WTC11 (cell line): ENCODE data around the gene SAMD5. TPM values are rescaled to one million over a fixed set of nuclear protein-coding genes. Genes with fewer than 3 reads are reported as not detected.
A peak's percentile ranks its signal among the peaks of the same experiment; 100 is the strongest.

Experiments used
- ATAC-seq: fragments of 200-7000 bp; cut with Tn5 transposase; 2 replicates; pipeline ENCODE4 v1.10.0; 2021; ENCODE audit warnings: mild to moderate bottlenecking, moderate library complexity
- CTCF ChIA-PET: fragments of 300-600 bp; sonication (Branson Sonifier 250); formaldehyde crosslinking; loops from one replicate; lab custom pipeline; 2021; ENCODE audit warnings: antibody characterized with exemption; lab: Charles Lee
- POLR2A ChIA-PET: fragments of 350-600 bp; sonication (Branson Sonifier 250); formaldehyde crosslinking; loops from one replicate; lab custom pipeline; 2021; ENCODE audit warnings: antibody characterized with exemption; lab: Charles Lee
- DNase-seq: peaks from one replicate; pipeline ENCODE4 v3.0.0; 2021; ENCODE audit warnings: low spot score
- H3K27ac Mint-ChIP-seq: 2 replicates; pipeline ENCODE4 v1.8.0; 2021; ENCODE audit warnings: mixed read lengths
- H3K27me3 Mint-ChIP-seq: 2 replicates; pipeline ENCODE4 v1.8.0; 2021; ENCODE audit warnings: low read depth, mild to moderate bottlenecking, moderate library complexity, mixed read lengths
- H3K36me3 Mint-ChIP-seq: 2 replicates; pipeline ENCODE4 v1.8.0; 2021; ENCODE audit warnings: mixed read lengths
- H3K4me1 Mint-ChIP-seq: 2 replicates; pipeline ENCODE4 v1.8.0; 2022; ENCODE audit warnings: mixed read lengths
- H3K4me3 Mint-ChIP-seq: 2 replicates; pipeline ENCODE4 v1.8.0; 2021; ENCODE audit warnings: mild to moderate bottlenecking, moderate library complexity, mixed read lengths
- H3K9me3 Mint-ChIP-seq: 2 replicates; pipeline ENCODE4 v1.8.0; 2021; ENCODE audit warnings: mixed read lengths
- CTCF ChIP-seq: fragments of 200-600 bp; IDR thresholded peaks from 2 replicates; pipeline ENCODE4 v1.8.0; 2022; ENCODE audit warnings: antibody characterized with exemption
- E2F1 ChIP-seq: sonication (generic); formaldehyde crosslinking; IDR thresholded peaks from 2 replicates; pipeline ENCODE4 v1.8.0; 2022; ENCODE audit warnings: mild to moderate bottlenecking, missing genetic modification reagents
- ELF4 ChIP-seq: sonication (generic); formaldehyde crosslinking; IDR thresholded peaks from 2 replicates; pipeline ENCODE4 v1.8.1; 2022; ENCODE audit warnings: low read depth, mild to moderate bottlenecking, moderate library complexity, missing genetic modification reagents
- ESRRA ChIP-seq: sonication (generic); formaldehyde crosslinking; IDR thresholded peaks from 2 replicates; pipeline ENCODE4 v1.8.1; 2022; ENCODE audit warnings: mild to moderate bottlenecking, missing genetic modification reagents, borderline replicate concordance
- FOXJ3 ChIP-seq: sonication (generic); formaldehyde crosslinking; IDR thresholded peaks from 2 replicates; pipeline ENCODE4 v1.9.0; 2021; ENCODE audit warnings: missing genetic modification reagents, mild to moderate bottlenecking, borderline replicate concordance
- FOXP1 ChIP-seq: sonication (generic); formaldehyde crosslinking; IDR thresholded peaks from 2 replicates; pipeline ENCODE4 v1.8.0; 2022; ENCODE audit warnings: missing genetic modification reagents, mild to moderate bottlenecking, moderate library complexity, borderline replicate concordance
- GRHL2 ChIP-seq: fragments of 250-450 bp; sonication (Bioruptor Pico); IDR thresholded peaks from 2 replicates; pipeline ENCODE4 v1.8.0; 2022; ENCODE audit warnings: mild to moderate bottlenecking, moderate library complexity; ENCODE audit not compliant: insufficient replicate concordance, severe bottlenecking
- MXD4 ChIP-seq: fragments of 250-450 bp; sonication (Bioruptor Pico); IDR thresholded peaks from 2 replicates; pipeline ENCODE4 v1.8.0; 2021; ENCODE audit warnings: mild to moderate bottlenecking, moderate library complexity, borderline replicate concordance
- TEAD4 ChIP-seq: sonication (generic); formaldehyde crosslinking; IDR thresholded peaks from 2 replicates; pipeline ENCODE4 v1.8.0; 2022; ENCODE audit warnings: mild to moderate bottlenecking, missing genetic modification reagents
- ZNF219 ChIP-seq: sonication (generic); formaldehyde crosslinking; IDR thresholded peaks from 2 replicates; pipeline ENCODE4 v1.8.0; 2023; ENCODE audit warnings: missing genetic modification reagents, mild to moderate bottlenecking, borderline replicate concordance
- ZNF232 ChIP-seq: sonication (generic); formaldehyde crosslinking; IDR thresholded peaks from 2 replicates; pipeline ENCODE4 v1.8.0; 2022; ENCODE audit warnings: mild to moderate bottlenecking, missing genetic modification reagents
- total RNA-seq: library from RNA; stranded (reverse); gene quantifications from 3 replicates; pipeline ENCODE4 v1.2.3, GENCODE V29; 2021
- TF ChIP-seq, protein P1 (sequence below): sonication (generic); formaldehyde crosslinking; IDR thresholded peaks from 2 replicates; pipeline ENCODE4 v1.8.1; 2023; ENCODE audit warnings: mild to moderate bottlenecking, missing genetic modification reagents, borderline replicate concordance
- TF ChIP-seq, protein P2 (sequence below): fragments of 250-450 bp; sonication (Bioruptor Pico); IDR thresholded peaks from 2 replicates; pipeline ENCODE4 v1.9.0; 2021; ENCODE audit warnings: mild to moderate bottlenecking
- TF ChIP-seq, protein P3 (sequence below): sonication (generic); formaldehyde crosslinking; IDR thresholded peaks from 2 replicates; pipeline ENCODE4 v1.8.0; 2023; ENCODE audit warnings: missing genetic modification reagents

Gene SAMD5
- total RNA-seq, 1 experiment from 2014 or later, result 0.39 TPM

GRCh38 chr6:147504848-147505247, 3.6 kb upstream of the SAMD5 start (continued):
- no peak for TF ChIP-seq FOXP1 (CRISPR knock-in tag)
- no peak for TF ChIP-seq FOXJ3 (CRISPR knock-in tag)
- TF ChIP-seq MXD4, result no peak
- TF ChIP-seq E2F1 (CRISPR knock-in tag), result no peak
- no peak for TF ChIP-seq ELF4
- no peak for TF ChIP-seq ZNF219 (CRISPR knock-in tag)
- TF ChIP-seq TEAD4, result no peak
- TF ChIP-seq, protein P1, sequence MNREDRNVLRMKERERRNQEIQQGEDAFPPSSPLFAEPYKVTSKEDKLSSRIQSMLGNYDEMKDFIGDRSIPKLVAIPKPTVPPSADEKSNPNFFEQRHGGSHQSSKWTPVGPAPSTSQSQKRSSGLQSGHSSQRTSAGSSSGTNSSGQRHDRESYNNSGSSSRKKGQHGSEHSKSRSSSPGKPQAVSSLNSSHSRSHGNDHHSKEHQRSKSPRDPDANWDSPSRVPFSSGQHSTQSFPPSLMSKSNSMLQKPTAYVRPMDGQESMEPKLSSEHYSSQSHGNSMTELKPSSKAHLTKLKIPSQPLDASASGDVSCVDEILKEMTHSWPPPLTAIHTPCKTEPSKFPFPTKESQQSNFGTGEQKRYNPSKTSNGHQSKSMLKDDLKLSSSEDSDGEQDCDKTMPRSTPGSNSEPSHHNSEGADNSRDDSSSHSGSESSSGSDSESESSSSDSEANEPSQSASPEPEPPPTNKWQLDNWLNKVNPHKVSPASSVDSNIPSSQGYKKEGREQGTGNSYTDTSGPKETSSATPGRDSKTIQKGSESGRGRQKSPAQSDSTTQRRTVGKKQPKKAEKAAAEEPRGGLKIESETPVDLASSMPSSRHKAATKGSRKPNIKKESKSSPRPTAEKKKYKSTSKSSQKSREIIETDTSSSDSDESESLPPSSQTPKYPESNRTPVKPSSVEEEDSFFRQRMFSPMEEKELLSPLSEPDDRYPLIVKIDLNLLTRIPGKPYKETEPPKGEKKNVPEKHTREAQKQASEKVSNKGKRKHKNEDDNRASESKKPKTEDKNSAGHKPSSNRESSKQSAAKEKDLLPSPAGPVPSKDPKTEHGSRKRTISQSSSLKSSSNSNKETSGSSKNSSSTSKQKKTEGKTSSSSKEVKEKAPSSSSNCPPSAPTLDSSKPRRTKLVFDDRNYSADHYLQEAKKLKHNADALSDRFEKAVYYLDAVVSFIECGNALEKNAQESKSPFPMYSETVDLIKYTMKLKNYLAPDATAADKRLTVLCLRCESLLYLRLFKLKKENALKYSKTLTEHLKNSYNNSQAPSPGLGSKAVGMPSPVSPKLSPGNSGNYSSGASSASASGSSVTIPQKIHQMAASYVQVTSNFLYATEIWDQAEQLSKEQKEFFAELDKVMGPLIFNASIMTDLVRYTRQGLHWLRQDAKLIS (CRISPR knock-in tag), result no peak
- TF ChIP-seq GRHL2 (CRISPR knock-in tag), result no peak
- TF ChIP-seq ZNF232, result no peak
- no peak for TF ChIP-seq ESRRA (CRISPR knock-in tag)
- TF ChIP-seq, all 79 proteins: peak for 0

DNA sequence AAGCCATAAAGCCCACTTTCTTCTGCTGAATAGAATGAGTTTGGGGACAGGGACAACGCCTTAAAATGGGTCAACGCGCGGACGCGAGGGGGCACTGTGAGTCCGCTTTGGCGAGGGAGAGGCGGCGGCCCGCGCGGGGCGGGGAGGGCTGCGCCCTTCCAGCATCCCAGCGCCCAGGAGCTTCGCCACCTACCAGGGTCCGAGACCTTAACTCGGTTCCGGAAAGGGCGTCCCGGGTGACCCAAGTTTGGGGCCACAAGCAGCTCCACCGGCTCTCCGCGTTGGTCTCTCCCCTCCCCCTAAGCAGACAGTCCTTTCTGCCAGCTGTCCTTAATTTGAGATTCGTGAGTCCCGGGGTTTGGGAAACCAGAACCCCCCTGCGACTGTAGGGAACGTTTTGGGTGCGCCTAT, 1.8 kb upstream of the SAMD5 start:
- Mint-ChIP-seq H3K4me3 (peak overlapping the region; percentile 71), H3K27ac (no peak overlapping the region), H3K9me3 (no peaks in the 10 kb centered on the region), H3K27me3 (peaks cover 96% of the 10 kb centered on the region), H3K36me3 (no peaks in the 10 kb centered on the region)
- ATAC-seq, result peak; percentile 43
- CTCF ChIA-PET, result interaction anchor here (0.5 to 2.0 kb wide), 17 partner anchors 8 to 674 kb away, joined by 3 to 7 read pairs (median 3); no protein-coding TSS in a partner anchor
- TF ChIP-seq, protein P2, sequence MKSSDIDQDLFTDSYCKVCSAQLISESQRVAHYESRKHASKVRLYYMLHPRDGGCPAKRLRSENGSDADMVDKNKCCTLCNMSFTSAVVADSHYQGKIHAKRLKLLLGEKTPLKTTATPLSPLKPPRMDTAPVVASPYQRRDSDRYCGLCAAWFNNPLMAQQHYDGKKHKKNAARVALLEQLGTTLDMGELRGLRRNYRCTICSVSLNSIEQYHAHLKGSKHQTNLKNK (CRISPR knock-in tag), result no peak
- TF ChIP-seq, protein P3, sequence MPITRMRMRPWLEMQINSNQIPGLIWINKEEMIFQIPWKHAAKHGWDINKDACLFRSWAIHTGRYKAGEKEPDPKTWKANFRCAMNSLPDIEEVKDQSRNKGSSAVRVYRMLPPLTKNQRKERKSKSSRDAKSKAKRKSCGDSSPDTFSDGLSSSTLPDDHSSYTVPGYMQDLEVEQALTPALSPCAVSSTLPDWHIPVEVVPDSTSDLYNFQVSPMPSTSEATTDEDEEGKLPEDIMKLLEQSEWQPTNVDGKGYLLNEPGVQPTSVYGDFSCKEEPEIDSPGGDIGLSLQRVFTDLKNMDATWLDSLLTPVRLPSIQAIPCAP (CRISPR knock-in tag), result no peak
- peak; percentile 44 for TF ChIP-seq CTCF
- TF ChIP-seq, all 79 proteins: peak for 1
- peaks cover 21% of the 10 kb centered on the region for H3K4me1 Mint-ChIP-seq
- POLR2A ChIA-PET, result interaction anchor here (0.6 kb wide), 2 partner anchors 263 to 275 kb away, joined by 3 to 5 read pairs; no protein-coding TSS in a partner anchor
- peak; percentile 83 for DNase-seq
